EL (cell line): Measurements from ENCODE around the gene XIAP.
A peak's percentile ranks its signal among the peaks of the same experiment; 100 is the strongest.
"Not testable (repeated sequence)": the region's sequence is repeated elsewhere in the genome, so short reads cannot be mapped to it uniquely, and the experiment has no call there.

Experiments
- DNase-seq: peaks from one replicate; pipeline ENCODE4 v3.0.0-alpha.2; 2016

XIAP gene

GRCh38 chrX:123859846-123860838 lies at the start of gene XIAP:
Gene XIAP, plus strand, starts transcription at chrX:123860053. Its CDS starts 25,610 bp downstream, at chrX:123885663.
- DNase-seq = peak; percentile 90

- DNase-seq = peak; percentile 4
Measured at GRCh38 chrX:123814343-123814742, 45.5 kb upstream of the XIAP start.

GRCh38 chrX:123814934-123815394 lies 44.9 kb upstream of the XIAP start:
- DNase-seq = not testable (repeated sequence)

- no peak for DNase-seq
Measured at GRCh38 chrX:123817288-123817894, 42.5 kb upstream of the XIAP start.

GRCh38 chrX:123818243-123818642 lies 41.6 kb upstream of the XIAP start:
- DNase-seq = peak; percentile 76

GRCh38 chrX:123822965-123823364 lies 36.9 kb upstream of the XIAP start:
- no peak for DNase-seq

- DNase-seq = peak; percentile 3
Measured at GRCh38 chrX:123830309-123830708, 29.5 kb upstream of the XIAP start.

- DNase-seq = peak; percentile 53
Measured at GRCh38 chrX:123833387-123833786, 26.5 kb upstream of the XIAP start.

GRCh38 chrX:123834116-123834515 lies 25.7 kb upstream of the XIAP start:
- DNase-seq = no peak

GRCh38 chrX:123835661-123836371 lies 24.0 kb upstream of the XIAP start:
- peak; percentile 61 for DNase-seq

GRCh38 chrX:123845129-123845528 lies 14.7 kb upstream of the XIAP start:
- not testable (repeated sequence) for DNase-seq

- DNase-seq = peak; percentile 84
Measured at GRCh38 chrX:123846577-123847038, 13.2 kb upstream of the XIAP start.

GRCh38 chrX:123847056-123847455 lies 12.8 kb upstream of the XIAP start:
- no peak for DNase-seq

GRCh38 chrX:123849096-123849495 lies 10.8 kb upstream of the XIAP start:
- DNase-seq = no peak

GRCh38 chrX:123849906-123850305 lies 9.9 kb upstream of the XIAP start:
- DNase-seq = not testable (repeated sequence)

- no peak for DNase-seq
Measured at GRCh38 chrX:123851079-123851478, 8.8 kb upstream of the XIAP start.

GRCh38 chrX:123854329-123854728 lies 5.5 kb upstream of the XIAP start:
- DNase-seq = peak; percentile 24

GRCh38 chrX:123859409-123859845 lies 426 bp upstream of the XIAP start:
- no peak for DNase-seq

- DNase-seq = no peak
Measured at GRCh38 chrX:123860983-123861382, 1.1 kb downstream of the XIAP start.

GRCh38 chrX:123869488-123869887 lies 9.6 kb downstream of the XIAP start:
- peak; percentile 38 for DNase-seq

- DNase-seq = no peak
Measured at GRCh38 chrX:123871309-123871708, 11.5 kb downstream of the XIAP start.

GRCh38 chrX:123873956-123874355 lies 14.1 kb downstream of the XIAP start:
- DNase-seq = no peak

GRCh38 chrX:123876177-123876576 lies 16.3 kb downstream of the XIAP start:
- DNase-seq = no peak
